Measurements from ENCODE around the gene ATP5IF1. TPM values are rescaled to one million over a fixed set of nuclear protein-coding genes. Genes with fewer than 3 reads are reported as not detected.

The ATP5IF1 gene
- total and polyA plus RNA-seq, 2 of the 13 experiments (the other 11 are each of a cell fraction or from before 2014, with no cell fraction given): 97.7 to 131 TPM

- TF ChIP-seq ZFX (CRISPR knock-in tag; IDR thresholded peaks at IDR 0.05; ENCODE audit: low read depth): peak; percentile 72
- TF ChIP-seq ZNF746 (CRISPR knock-in tag; IDR thresholded peaks at IDR 0.05): no peak
- TF ChIP-seq ZNF567 (CRISPR knock-in tag; IDR thresholded peaks at IDR 0.05; ENCODE audit: borderline replicate concordance): 0 out of 2 replicates have a peak, but pooled peaks have one; percentile 38
- TF ChIP-seq ZNF326 (CRISPR knock-in tag; IDR thresholded peaks at IDR 0.05; ENCODE audit: borderline replicate concordance): no peak
- no peak for TF ChIP-seq TOE1 (CRISPR knock-in tag; IDR thresholded peaks at IDR 0.05)
- TF ChIP-seq E2F2 (CRISPR knock-in tag; IDR thresholded peaks at IDR 0.05; ENCODE audit: borderline replicate concordance): no peak
- no peak for TF ChIP-seq ZXDC (CRISPR knock-in tag; IDR thresholded peaks at IDR 0.05)
- TF ChIP-seq ZNF747 (CRISPR knock-in tag; IDR thresholded peaks at IDR 0.05; ENCODE audit: borderline replicate concordance): no peak
- TF ChIP-seq ZNF629 (CRISPR knock-in tag; conservative IDR thresholded peaks at IDR 0.05): no peak
- TF ChIP-seq NR2F2 (IDR thresholded peaks at IDR 0.05; ENCODE audit: borderline replicate concordance, low read depth): no peak
- TF ChIP-seq ZNF83 (CRISPR knock-in tag; IDR thresholded peaks at IDR 0.05; ENCODE audit: borderline replicate concordance): no peak
- TF ChIP-seq DZIP1 (CRISPR knock-in tag; IDR thresholded peaks at IDR 0.05): no peak
- peak; percentile 43 for TF ChIP-seq ZSCAN31 (CRISPR knock-in tag; IDR thresholded peaks at IDR 0.05; ENCODE audit: low read depth)
- no peak for TF ChIP-seq ZNF292 (CRISPR knock-in tag; IDR thresholded peaks at IDR 0.05; ENCODE audit: borderline replicate concordance, low read depth)
- TF ChIP-seq ZNF557 (CRISPR knock-in tag; IDR thresholded peaks at IDR 0.05): no peak
- TF ChIP-seq ZNF577 (CRISPR knock-in tag; IDR thresholded peaks at IDR 0.05; ENCODE audit: borderline replicate concordance, low read depth): no peak
- TF ChIP-seq DMTF1 (CRISPR knock-in tag; IDR thresholded peaks at IDR 0.05): no peak
- TF ChIP-seq MIER2 (CRISPR knock-in tag; IDR thresholded peaks at IDR 0.05): no peak
- no peak for TF ChIP-seq RAD21 (CRISPR knock-in tag; IDR thresholded peaks at IDR 0.05)
- no peak for TF ChIP-seq BRD4 (CRISPR knock-in tag; IDR thresholded peaks at IDR 0.05)
- TF ChIP-seq MLX (CRISPR knock-in tag; IDR thresholded peaks at IDR 0.05): peak; percentile 60; the same call in 1 of the 2 replicates
Measured at GRCh38 chr1:28232558-28233263, 3.2 kb upstream of the ATP5IF1 start, which contains the start of gene DNAJC8 (continued).

Data from HepG2 (cell line).